Measurements from ENCODE around the gene POMGNT1.

The POMGNT1 gene

GRCh38 chr1:46181343-46182260, 16.6 kb downstream of the POMGNT1 start:
- DNase-seq, result no peak

- DNase-seq, result no peak
These were observed 18.1 kb downstream of the POMGNT1 start for GRCh38 chr1:46180082-46180616.

- DNase-seq, result peak; percentile 69
These were observed 18.8 kb downstream of the POMGNT1 start for GRCh38 chr1:46179138-46180081.

- no peak for DNase-seq
These were observed 21.9 kb downstream of the POMGNT1 start, which contains the start of gene P3R3URF for GRCh38 chr1:46176211-46176865. Gene P3R3URF (minus strand): TSS chr1:46176488. CDS start chr1:46176471, 17 bp downstream.

GRCh38 chr1:46175243-46175642, 23.0 kb downstream of the POMGNT1 start:
- no peak for DNase-seq

- no peak for DNase-seq
These were observed 23.6 kb downstream of the POMGNT1 start, which contains the start of gene TSPAN1 for GRCh38 chr1:46174448-46175231. Gene TSPAN1 (plus strand): TSS chr1:46175087. CDS start chr1:46181108, 6,021 bp downstream.

GRCh38 chr1:46173361-46173856, 24.8 kb downstream of the POMGNT1 start:
- DNase-seq, result no peak

GRCh38 chr1:46172321-46172720, 25.9 kb downstream of the POMGNT1 start:
- DNase-seq, result no peak

- DNase-seq, result no peak
These were observed 26.4 kb downstream of the POMGNT1 start for GRCh38 chr1:46171871-46172270.

- DNase-seq, result no peak
These were observed 26.9 kb downstream of the POMGNT1 start for GRCh38 chr1:46171351-46171750.

- DNase-seq, result no peak
These were observed 28.3 kb downstream of the POMGNT1 start for GRCh38 chr1:46169811-46170454.

GRCh38 chr1:46168477-46168876, 29.8 kb downstream of the POMGNT1 start:
- no peak for DNase-seq

- DNase-seq, result peak; percentile 45
These were observed 31.4 kb downstream of the POMGNT1 start for GRCh38 chr1:46166521-46167462.

- DNase-seq, result no peak
These were observed 38.0 kb downstream of the POMGNT1 start for GRCh38 chr1:46160212-46160611.

GRCh38 chr1:46159516-46159915, 38.7 kb downstream of the POMGNT1 start:
- no peak for DNase-seq

GRCh38 chr1:46158312-46159281, 39.6 kb downstream of the POMGNT1 start:
- DNase-seq, result no peak

GRCh38 chr1:46157916-46158311, 40.3 kb downstream of the POMGNT1 start:
- DNase-seq, result no peak

- no peak for DNase-seq
These were observed 44.5 kb downstream of the POMGNT1 start for GRCh38 chr1:46153732-46154131.

All from CD4-positive, alpha-beta T cell treated with Interleukin-21 for 1 hour (primary cell).